Right atrium auricular region (tissue), 2 donors: ENCODE measurements around the gene TECPR2. TPM values are rescaled to one million over a fixed set of nuclear protein-coding genes. Genes with fewer than 3 reads are reported as not detected.

Source experiments
- DNase-seq: peaks from one replicate; pipeline ENCODE4 v3.0.0-alpha.2; 2019; ENCODE audit warnings: low spot score
- H3K27ac ChIP-seq, 2 donors: fragments of 200-600 bp; sonication (generic); 1 replicate in 1 of 2; 2 replicates in 1 of 2; pipeline ENCODE4 v1.5.1; 2016 to 2019
- H3K27me3 ChIP-seq, 2 donors: fragments of 200-600 bp; sonication (generic); one replicate each; pipeline versions ENCODE4 v1.5.1 to v1.6.0; 2017 to 2019
- H3K36me3 ChIP-seq: fragments of 200-600 bp; sonication (generic); one replicate; pipeline ENCODE4 v1.5.1; 2016
- H3K4me1 ChIP-seq, 2 donors: fragments of 200-600 bp; sonication (generic); one replicate each; pipeline versions ENCODE4 v1.5.1 to v1.6.0; 2017 to 2019
- H3K4me3 ChIP-seq, 2 donors: fragments of 200-600 bp; sonication (generic); 1 replicate in 1 of 2; 2 replicates in 1 of 2; pipeline ENCODE4 v1.5.1; 2017 to 2019; ENCODE audit warnings: mild to moderate bottlenecking in 1 of 2, moderate library complexity in 1 of 2
- H3K9me3 ChIP-seq, 2 donors: fragments of 200-600 bp; sonication (generic); one replicate each; pipeline ENCODE4 v1.5.1; 2019
- total RNA-seq, 2 donors: library from RNA; depleted of rRNA; stranded (reverse); fragments of >200 nt; gene quantifications; one replicate each; pipeline ENCODE4 v1.1.0, GENCODE V29; 2016
- TF ChIP-seq, protein P1 (sequence below), 2 donors: fragments of 200-600 bp; sonication (generic); IDR thresholded peaks; one replicate each; pipeline ENCODE4 v1.5.1; 2019; ENCODE audit warnings: antibody characterized with exemption in 2 of 2

The TECPR2 gene
- total RNA-seq, 2 donors from 2014 or later: 13.2 to 15.5 TPM

DNA sequence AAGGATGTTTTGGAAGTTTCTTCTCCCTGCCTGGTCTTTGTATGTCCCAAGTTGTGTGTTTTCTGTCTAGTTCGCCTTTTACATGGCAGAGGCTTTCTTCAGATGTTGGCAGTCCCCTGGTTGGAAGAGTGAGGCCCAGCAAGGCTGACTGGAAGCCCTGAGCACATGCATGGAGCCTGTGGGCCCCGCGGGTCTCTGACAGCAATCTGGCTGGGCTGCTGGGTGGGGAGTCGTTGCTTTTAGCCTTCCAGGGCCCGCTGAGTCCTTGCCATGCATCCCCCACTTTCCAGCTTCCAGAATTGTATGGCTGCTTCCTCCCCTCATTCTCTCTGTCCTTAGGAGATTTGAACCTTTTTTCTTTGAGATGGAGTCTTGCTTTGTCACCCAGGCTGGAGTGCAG, 121.6 kb downstream of the TECPR2 start:
- Histone ChIP-seq H3K4me3 (no peak overlapping the region), H3K9me3 (no peaks in the 10 kb centered on the region), H3K4me1 (peaks cover 0 to 9% of the 10 kb centered on the region in 2 donors), H3K27ac (no peak overlapping the region), H3K36me3 (no peaks in the 10 kb centered on the region), H3K27me3 (no peaks in the 10 kb centered on the region)
- DNase-seq: no peak
- TF ChIP-seq, protein P1, sequence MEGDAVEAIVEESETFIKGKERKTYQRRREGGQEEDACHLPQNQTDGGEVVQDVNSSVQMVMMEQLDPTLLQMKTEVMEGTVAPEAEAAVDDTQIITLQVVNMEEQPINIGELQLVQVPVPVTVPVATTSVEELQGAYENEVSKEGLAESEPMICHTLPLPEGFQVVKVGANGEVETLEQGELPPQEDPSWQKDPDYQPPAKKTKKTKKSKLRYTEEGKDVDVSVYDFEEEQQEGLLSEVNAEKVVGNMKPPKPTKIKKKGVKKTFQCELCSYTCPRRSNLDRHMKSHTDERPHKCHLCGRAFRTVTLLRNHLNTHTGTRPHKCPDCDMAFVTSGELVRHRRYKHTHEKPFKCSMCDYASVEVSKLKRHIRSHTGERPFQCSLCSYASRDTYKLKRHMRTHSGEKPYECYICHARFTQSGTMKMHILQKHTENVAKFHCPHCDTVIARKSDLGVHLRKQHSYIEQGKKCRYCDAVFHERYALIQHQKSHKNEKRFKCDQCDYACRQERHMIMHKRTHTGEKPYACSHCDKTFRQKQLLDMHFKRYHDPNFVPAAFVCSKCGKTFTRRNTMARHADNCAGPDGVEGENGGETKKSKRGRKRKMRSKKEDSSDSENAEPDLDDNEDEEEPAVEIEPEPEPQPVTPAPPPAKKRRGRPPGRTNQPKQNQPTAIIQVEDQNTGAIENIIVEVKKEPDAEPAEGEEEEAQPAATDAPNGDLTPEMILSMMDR (IDR thresholded peaks at IDR 0.05): no peak

DNA sequence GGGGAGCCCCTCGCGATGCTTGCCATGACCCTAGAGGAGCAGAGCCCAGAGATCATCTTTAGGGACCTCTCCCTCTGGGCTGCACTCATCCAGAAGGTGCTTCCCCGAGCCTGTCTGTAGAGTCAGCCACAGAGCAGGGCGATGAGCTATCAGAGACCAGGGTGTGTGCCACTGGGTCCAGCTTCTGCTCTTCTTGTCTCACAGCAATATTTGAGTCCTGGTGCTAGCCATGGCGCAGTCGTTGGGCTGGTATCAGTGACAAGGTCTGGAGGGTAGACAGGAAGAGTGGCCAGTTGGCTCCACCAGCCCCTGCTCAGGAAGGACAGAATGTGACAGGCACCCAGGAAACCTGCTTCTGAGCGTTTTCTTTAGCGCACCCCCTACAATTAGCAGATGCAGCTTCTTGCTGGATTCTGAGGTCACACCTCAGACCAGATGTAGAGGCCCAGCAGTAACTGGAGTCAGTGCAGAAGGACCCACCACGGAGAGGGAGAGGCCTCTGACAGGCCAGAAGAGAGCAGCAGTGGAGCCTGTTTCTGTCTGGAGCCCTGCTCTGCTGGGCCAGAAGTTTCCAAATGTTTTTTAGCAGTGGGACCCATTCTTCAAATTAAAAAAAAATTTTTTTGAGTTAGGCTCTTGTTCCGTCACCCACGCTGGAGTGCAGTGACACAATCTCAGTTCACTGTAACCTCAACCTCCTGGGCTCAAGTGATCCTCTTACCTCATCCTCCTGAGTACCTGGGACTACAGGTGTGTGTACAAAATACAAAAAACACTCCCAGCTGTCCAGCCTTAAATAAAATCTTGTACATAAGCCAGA, 123.2 kb downstream of the TECPR2 start:
- peak overlapping the region in 1 of 2 donors; percentile 32 for H3K27ac ChIP-seq
- no peak overlapping the region for H3K4me3 ChIP-seq
- no peaks in the 10 kb centered on the region for H3K9me3 ChIP-seq
- DNase-seq: no peak
- no peaks in the 10 kb centered on the region for H3K4me1 ChIP-seq
- no peaks in the 10 kb centered on the region for H3K27me3 ChIP-seq
- TF ChIP-seq, protein P1 (IDR thresholded peaks at IDR 0.05): no peak
- H3K36me3 ChIP-seq: no peaks in the 10 kb centered on the region

DNA sequence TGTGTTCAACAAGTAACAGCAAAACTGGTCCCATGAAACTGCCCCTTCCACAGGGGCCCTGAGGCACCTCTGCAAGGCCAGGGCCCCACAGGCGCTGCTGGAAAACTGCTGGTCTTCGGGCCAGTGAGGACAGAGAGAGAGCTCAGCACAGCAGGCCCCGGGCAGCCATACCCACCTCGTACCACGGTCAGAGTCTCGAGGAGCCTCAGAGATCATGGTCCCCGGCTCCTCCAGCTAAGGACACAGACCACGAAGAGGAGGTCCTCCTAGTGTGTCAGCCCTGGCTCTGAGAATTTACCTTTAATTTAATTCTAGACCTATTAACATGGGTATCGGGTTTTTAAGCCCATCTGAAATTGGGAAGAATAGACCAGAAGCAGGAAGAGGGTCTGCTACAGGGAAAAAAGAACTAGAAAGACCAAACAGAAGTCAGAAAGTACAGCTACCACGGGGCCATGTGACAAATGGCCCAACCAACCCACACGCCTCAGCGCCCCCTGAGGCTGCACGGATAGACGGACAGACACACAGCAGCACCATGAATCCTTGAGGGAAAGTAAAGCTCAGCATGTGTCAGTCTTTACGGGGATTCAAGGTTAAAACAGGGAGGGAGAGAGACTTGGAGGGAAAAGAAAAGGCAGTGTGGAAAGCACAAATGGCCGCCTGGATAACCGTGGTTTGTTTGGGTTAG, 123.9 kb downstream of the TECPR2 start:
- Histone ChIP-seq H3K27ac (peak overlapping the region in 1 of 2 donors; percentile 32), H3K4me3 (no peak overlapping the region), H3K36me3 (no peaks in the 10 kb centered on the region), H3K9me3 (no peaks in the 10 kb centered on the region), H3K4me1 (no peaks in the 10 kb centered on the region), H3K27me3 (no peaks in the 10 kb centered on the region)
- no peak for DNase-seq
- TF ChIP-seq, protein P1 (IDR thresholded peaks at IDR 0.05): no peak

DNA sequence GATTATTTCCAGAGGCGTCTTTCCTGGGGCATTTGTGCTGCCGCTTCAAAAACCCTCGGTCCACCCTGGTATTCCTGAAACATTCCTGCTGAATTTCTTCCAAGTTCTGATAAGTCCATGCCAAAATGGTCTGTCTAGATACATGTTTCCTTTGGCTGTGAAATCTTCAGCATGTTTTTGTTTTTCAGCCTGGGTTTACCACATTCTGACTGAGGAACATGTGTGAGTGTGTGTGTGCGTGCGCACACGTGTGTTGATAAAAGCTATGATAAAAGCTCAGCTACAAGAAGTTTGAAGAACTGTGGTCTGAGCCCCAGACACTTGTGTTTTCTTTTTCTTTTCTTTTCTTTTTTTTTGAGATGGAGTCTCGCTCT, 124.5 kb downstream of the TECPR2 start:
- H3K36me3 ChIP-seq: no peaks in the 10 kb centered on the region
- H3K9me3 ChIP-seq: no peaks in the 10 kb centered on the region
- no peaks in the 10 kb centered on the region for H3K4me1 ChIP-seq
- TF ChIP-seq, protein P1 (IDR thresholded peaks at IDR 0.05): no peak
- no peaks in the 10 kb centered on the region for H3K27me3 ChIP-seq
- no peak overlapping the region for H3K4me3 ChIP-seq
- peak overlapping the region in 1 of 2 donors; percentile 32 for H3K27ac ChIP-seq
- DNase-seq: no peak

DNA sequence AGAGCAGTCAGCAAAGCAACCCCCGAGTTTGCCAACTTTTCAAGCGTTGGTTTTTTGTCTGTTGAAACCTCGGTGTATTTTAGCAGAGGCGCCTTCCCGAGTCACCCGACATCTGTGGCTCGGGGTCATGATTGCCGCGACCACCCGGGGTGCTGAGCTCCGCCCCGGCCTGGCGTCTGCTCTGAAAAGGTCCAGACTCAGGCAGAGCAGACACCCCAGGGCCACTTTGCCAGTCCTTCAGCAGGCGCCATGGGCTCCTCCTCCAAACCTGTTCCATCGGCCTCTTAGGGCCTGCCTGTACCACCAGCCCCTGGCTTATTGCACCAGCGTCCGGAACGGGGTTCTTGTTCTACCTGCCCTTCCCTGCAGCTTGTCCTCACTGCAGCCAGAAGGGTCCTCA, 127.7 kb downstream of the TECPR2 start:
- Histone ChIP-seq H3K36me3 (no peaks in the 10 kb centered on the region), H3K9me3 (no peaks in the 10 kb centered on the region), H3K27me3 (no peaks in the 10 kb centered on the region), H3K27ac (no peak overlapping the region), H3K4me1 (no peaks in the 10 kb centered on the region), H3K4me3 (no peak overlapping the region)
- DNase-seq: no peak
- TF ChIP-seq, protein P1 (IDR thresholded peaks at IDR 0.05): no peak
